GM21529 (cell line): ENCODE data around the gene TMEM81.

Source experiments
- ATAC-seq: cut with Tn5 transposase; IDR thresholded peaks from one replicate; pipeline ENCODE4 v1.9.1; 2021; ENCODE audit not compliant: unreplicated experiment

TMEM81 gene

GRCh38 chr1:205061227-205061626 is 23.0 kb downstream of the TMEM81 start:
- no peak for ATAC-seq

GRCh38 chr1:205060746-205061145 is 23.5 kb downstream of the TMEM81 start:
- ATAC-seq: no peak

- ATAC-seq: no peak
Measured at GRCh38 chr1:205059660-205060059, 24.6 kb downstream of the TMEM81 start.

GRCh38 chr1:205058853-205059252 is 25.4 kb downstream of the TMEM81 start:
- ATAC-seq: no peak

GRCh38 chr1:205057808-205058575 is 26.3 kb downstream of the TMEM81 start:
- ATAC-seq: no peak

DNA sequence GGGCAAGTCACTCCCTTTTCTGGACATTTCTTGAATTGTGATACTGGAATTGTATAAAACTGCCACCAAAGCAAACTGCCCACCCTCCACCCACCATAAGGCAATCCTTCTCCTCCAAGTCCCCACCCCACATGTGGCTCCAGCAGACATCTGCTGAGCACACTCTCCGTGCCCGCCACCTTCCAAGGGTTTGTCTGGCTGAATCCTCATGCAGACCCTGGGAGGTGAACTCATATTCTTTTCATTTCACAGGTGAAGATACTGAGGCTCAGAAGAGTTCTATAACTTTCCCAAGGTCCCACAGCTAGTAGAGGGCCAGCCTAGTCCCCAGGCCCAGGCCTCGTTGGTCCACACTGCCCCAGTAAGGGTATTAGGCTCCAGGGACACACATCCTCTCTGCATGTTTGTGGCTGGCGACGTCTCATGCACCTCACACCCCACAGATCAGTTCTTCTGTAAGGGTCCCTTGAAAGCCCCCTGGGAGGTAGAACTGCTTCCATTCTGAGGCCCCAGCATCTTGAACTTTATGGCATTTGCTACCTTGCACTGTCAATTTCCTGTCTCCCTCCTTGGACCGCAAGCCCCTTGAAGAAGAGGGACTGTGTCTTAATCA is 27.2 kb downstream of the TMEM81 start:
- no peak for ATAC-seq

DNA sequence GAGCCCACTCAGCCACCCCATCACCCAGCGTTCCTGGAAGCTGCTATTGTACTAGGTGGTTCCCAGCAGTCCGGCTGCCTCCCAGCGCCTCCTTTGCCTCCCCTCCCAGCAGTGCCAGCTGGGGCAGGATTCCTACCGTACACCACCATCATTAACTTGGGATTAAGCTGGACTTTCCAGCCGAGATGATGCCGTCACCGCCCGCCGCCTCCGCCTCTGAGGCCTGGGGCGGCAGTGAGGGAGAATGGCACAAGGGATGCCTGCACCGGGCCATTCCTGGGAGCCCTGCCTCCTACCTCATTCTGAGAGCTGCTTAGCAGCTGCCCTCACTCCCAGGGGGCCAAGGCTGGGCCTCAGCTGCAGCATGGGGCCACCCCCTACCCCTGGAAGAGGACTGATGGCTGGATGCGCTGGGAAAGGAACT is 28.1 kb downstream of the TMEM81 start:
- ATAC-seq: no peak

DNA sequence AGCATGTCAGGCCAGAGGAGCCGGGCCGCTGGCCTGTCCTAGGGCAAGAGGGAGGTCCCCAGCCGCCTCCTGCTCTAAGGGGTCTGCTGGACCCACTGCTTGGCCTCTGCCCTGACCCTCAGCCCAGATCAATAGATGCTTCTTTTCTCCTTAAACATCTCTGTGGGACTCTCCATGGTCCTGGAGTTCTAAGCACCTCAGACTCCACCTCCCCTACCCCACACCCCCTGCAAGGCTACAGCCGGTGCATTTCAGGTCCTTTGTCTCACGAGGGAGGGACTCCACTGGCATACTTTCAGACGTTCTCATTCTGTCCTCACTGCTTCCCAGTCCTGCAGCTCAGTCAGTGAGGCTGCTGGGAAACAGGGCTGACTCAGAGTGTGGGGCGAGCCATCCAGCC is 30.2 kb downstream of the TMEM81 start:
- no peak for ATAC-seq

DNA sequence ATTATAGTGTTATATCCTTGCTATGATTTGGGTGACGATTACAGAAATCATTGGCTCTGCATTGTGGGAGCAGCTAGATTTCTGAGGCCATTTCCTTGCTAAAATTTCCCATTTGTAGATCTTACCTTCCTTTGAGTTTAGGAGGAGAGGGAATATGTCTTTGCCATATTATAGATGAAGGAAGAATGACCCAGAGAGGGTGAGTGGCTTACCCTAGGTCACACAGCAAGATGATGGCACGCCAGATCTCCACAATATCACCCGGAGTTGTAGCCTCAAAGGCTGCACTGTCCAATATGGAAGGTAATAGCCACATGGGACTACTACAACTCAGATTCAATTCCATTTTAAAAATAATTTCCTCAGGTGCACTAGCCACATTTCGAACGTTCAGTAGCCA is 31.0 kb downstream of the TMEM81 start:
- ATAC-seq: no peak

DNA sequence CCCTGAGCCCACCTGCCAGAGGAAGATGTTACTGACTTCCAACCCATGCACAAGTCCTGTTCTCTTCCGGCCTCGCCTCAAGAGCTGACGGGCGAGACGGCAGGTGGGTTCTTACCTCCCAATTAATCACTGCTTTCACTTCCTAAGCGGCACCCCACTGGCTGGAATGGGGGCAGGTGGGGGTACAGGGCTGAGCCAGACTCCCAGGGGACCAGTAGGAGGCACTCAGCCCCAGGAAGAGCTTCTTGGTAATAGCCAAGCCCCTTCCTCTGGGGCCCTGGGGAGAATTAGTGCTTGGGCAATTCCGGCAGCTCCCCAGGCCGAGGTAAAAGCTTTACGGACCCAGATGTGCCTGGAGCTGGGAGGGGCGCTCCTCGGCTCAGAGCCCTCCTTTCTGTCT is 31.6 kb downstream of the TMEM81 start:
- ATAC-seq: no peak

DNA sequence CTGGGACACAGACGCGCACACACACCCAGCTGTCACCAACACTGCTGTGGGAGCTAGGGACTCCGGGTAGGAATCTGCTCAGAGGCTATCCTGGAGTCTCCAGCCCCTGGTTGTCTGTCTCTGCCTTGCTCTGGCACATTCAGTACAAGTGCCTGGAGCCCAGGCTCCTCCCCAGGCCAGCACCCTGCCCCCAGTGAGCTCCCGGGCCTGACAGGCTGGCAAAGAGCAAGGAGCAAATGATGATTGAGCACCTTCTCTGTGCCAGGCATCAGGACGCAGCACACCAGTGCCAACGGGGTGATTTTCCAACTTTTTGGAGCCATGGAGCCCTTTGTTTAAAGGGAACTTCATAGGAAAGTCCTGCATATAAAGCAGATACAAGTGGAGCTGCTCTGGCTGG is 34.8 kb downstream of the TMEM81 start:
- no peak for ATAC-seq

GRCh38 chr1:205048382-205048781 is 35.9 kb downstream of the TMEM81 start:
- no peak for ATAC-seq

GRCh38 chr1:205047764-205048231 is 36.5 kb downstream of the TMEM81 start:
- no peak for ATAC-seq

- no peak for ATAC-seq
Measured at GRCh38 chr1:205046870-205047269, 37.4 kb downstream of the TMEM81 start.

DNA sequence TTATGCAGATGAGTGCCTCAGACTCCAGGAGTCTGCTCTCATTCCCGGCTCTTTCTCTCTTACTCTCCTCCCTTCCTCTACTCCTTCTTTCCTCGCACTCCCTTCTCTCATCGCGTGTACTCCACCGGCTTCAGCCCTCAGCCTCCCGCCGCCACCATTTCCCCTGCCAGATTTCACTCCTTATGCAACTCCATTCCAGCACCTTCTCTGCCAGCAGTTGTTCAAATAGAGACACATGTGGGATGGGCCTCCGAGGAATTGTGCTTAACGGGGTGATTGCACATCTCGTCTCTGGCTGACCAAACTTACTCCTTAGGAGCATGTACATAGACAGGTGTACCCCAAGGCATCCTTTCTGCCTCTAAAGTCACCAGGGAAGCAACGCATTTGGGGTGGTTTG is 39.1 kb downstream of the TMEM81 start:
- no peak for ATAC-seq

GRCh38 chr1:205044741-205045140 is 39.5 kb downstream of the TMEM81 start:
- no peak for ATAC-seq

- no peak for ATAC-seq
Measured at GRCh38 chr1:205043866-205044265, 40.4 kb downstream of the TMEM81 start.

DNA sequence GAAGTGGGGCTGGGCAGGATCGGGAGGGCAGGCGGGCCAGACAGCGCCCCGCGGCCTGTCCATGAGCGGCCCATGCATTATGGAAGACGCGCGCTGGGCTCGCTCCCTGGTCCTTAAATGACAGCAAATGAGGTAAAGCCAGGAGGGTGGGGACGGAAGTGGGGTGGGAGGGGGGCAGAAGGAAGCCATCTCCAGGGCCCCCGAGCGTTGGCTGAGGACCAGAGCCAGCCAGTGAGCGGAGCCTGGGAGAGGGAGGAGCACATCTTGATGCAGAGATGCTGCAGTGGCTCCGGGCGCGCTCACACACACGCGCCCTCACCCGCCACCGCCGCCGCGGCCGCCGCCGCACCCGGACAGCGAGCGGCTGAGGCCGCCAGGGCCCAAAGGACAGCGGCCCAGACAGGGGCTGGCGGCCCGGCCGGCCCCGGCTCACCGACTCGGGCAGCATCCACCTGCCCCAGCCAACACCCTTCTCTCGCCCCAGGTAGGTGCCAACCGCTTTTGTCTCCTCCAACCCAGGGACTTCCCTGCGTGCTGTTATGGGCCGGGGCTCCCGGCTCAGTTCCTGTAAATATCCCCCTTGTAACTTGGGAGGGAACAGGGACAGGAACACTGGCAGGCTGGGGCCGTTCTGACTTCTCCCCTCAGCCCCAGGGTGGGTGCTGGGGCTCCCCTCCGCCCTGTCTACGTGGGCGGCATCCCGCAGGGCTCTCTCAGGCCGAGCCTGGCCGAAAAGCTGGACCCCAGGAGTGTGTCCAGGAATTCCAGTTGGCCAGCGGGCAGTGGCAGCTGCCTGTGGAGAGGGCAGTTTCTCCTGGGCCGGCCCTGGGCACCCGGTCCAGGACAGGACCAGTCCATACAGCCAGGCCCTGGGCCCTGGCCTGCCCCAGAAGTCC is 41.1 kb downstream of the TMEM81 start, which contains the start of gene CNTN2:
TSS of gene CNTN2 (plus strand) at position 302 of the 896 bp plus-strand sequence. CDS start 9,974 bp downstream, outside the sequence.
- no peak for ATAC-seq

DNA sequence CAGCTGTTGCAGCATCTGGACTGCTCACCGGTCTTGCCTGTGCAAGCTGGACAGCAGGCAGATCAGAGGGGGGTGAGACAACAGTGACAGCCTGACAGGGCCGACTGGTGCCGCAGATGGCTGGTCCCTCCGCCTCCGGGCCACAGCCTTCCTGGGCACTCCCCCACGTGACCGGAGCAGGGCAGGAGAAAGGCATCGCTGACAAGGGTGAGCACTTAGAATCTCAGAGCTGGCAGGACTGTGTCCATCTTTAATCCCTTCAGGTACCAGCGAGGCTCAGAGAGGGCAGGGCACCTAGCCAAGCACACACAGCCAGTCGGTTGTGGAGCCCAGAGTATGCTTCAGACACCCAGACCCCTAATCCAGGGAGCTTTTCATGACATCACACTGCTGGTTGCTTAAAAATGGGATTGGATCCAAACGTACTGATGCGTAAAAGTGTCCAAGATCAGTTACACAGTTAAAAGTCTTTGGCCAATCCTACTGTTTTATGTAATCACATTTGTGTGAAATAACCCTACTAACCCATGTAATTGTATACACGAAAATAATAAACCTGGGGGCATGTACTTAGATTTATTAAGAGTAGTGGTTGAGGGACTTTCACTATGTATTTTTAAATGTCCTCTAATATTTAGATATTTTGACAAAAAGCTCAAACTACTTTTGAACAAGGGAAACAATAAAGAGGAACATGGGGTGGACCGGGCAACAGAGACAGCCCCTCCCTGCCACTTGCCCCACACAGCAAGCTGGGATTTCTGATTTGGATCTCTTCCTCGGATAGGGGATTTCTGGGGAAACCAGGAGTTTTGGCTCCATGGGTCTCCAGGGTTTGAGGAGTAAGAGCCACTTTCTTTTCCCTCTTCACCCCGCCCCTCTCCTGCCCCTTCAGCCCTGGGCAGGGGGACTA is 42.0 kb downstream of the TMEM81 start:
- ATAC-seq: no peak

GRCh38 chr1:205041001-205041715 is 43.1 kb downstream of the TMEM81 start:
- ATAC-seq: no peak
